GM12801 (cell line): ENCODE measurements around the gene RFLNA.

ENCODE experiments used
- TF ChIP-seq, protein P1 (sequence below): IDR thresholded peaks from one replicate; pipeline ENCODE4 v1.5.1; 2011; ENCODE audit warnings: control low read depth; ENCODE audit not compliant: insufficient read length; ENCODE audit errors: extremely low read depth

Gene RFLNA

DNA sequence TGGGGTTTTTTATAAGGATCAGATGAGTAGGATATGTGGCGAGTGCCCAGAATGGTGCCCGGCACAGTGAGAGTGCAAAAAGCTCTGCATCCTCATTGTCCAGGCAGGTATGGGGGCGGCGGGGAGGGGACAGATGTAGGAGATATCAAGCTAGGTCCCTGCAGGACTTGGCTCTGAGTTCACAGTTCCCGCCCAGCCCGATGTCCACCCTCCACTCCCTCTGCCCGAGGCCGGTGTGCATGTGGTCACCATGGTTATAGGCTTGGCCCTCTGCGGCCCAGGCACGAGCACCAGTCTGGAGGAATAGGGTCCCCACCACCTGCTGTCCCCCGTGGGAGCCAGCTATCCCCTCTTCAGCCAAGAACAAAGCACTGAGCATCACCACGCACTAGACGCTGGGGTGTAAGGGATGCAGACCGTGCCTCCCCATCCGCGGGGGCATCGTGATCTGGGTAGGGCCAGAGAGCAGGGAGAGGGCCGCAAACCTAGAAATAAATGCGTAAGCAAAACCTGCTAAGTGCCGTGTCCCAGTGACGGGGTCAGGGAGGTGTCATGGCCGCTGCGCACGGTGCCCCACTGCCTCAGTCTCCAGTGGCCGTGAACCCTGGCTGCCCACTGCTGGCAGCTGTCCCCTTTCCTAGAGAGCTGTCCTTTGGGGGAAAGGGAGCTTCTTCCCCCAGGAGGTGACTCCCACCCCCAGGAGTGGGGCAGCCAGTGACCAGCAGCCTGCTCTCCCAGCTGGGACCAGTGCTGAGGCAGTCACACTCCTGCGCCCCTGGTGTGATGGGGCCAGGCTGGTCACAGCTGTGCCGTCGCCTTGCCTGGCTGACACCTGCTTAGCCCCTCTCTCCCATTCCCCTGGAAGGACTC lies 12.0 kb downstream of the RFLNA start:
- TF ChIP-seq, protein P1, sequence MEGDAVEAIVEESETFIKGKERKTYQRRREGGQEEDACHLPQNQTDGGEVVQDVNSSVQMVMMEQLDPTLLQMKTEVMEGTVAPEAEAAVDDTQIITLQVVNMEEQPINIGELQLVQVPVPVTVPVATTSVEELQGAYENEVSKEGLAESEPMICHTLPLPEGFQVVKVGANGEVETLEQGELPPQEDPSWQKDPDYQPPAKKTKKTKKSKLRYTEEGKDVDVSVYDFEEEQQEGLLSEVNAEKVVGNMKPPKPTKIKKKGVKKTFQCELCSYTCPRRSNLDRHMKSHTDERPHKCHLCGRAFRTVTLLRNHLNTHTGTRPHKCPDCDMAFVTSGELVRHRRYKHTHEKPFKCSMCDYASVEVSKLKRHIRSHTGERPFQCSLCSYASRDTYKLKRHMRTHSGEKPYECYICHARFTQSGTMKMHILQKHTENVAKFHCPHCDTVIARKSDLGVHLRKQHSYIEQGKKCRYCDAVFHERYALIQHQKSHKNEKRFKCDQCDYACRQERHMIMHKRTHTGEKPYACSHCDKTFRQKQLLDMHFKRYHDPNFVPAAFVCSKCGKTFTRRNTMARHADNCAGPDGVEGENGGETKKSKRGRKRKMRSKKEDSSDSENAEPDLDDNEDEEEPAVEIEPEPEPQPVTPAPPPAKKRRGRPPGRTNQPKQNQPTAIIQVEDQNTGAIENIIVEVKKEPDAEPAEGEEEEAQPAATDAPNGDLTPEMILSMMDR, result no peak

DNA sequence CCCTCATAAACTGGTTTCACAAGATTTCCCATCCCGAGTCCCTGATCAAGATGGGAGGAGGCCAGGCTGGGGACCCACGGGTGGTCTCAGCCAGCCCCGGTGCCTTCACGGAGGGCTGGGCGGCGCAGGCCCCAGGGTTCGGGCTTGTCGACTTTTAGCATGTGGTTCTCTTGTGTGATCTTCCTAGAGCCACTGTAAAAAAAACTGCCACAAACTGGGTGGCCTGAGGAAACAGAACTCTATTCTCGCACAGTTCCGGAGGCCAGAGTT lies 12.6 kb downstream of the RFLNA start:
- TF ChIP-seq, protein P1, result no peak

DNA sequence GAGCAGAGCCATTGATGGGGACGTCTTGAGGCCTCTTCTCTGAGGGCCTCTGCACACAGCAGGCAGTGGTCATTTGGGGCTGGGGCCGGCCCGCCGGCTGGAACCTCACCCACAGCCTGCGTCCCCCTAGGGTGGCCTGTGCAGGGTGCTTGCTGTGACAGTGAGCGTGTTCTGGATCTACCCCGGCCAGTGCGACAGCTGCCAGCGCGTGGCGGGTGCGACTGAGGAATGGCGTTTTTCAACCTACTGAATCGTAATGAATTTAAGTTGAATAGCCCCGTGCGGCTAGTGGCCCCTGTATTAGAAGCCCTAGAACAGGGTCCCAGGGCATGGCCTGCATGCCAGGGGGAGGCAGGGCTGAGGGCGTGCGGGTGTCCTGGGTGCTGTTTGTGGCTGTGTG lies 13.8 kb downstream of the RFLNA start:
- TF ChIP-seq, protein P1, result no peak

DNA sequence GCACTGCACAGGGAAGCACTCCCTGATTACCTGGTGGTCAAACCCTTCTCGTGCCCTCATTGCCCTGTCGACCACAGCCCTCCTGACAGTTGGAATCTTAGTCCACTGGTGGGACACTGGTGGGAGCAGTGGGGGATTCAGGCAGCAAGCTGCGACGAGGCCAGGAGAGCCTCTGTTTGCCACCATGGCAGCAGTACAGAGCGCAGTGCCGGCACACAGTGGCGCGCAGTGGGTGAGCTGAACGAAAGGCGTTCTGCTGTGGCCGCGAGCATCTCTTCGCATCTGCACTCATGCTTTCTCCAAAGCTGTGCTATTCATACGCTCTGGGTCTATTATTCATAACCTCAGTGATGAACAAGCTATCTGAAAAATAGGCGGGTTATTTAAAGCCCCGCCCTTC lies 14.3 kb downstream of the RFLNA start:
- TF ChIP-seq, protein P1, result no peak

DNA sequence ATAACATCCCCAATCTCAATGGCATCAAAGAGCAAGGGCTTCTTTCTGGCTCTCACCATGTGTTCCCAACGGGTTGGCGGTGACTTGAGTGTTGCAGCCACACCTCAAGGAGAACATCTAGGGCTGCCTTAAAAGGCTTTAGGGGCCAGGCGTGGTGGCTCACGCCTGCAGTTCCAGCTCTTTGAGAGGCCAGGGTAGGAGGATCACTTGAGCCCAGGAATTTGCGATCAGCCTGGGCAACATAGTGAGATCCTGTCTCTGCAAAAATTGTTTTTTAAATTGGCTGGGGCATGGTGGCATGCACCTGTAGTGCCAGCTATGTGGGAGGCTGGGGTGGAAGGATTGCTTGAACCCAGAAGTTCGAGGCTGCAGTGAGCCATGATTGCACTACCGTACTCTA lies 14.9 kb downstream of the RFLNA start:
- TF ChIP-seq, protein P1, result no peak

DNA sequence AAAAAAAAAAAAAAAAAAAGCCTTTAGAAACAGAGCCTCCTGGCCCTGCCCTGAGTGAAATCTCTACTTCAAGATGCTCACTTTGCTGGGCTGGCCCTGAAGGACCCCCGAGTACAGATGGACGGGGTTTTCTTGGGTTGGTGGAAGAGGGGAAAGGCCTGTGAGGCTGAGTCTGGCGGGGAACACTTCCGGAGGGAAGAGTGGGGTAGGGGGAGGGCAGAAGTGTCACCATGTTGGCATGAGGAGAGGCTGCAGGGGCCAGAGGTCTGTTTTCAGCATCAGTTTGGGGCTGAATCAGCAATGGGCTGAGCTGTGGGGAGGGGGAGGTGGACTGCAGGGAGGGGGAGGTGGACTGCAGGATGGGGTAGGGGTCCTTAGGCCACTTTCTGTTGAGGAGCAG lies 15.3 kb downstream of the RFLNA start:
- TF ChIP-seq, protein P1, result no peak

DNA sequence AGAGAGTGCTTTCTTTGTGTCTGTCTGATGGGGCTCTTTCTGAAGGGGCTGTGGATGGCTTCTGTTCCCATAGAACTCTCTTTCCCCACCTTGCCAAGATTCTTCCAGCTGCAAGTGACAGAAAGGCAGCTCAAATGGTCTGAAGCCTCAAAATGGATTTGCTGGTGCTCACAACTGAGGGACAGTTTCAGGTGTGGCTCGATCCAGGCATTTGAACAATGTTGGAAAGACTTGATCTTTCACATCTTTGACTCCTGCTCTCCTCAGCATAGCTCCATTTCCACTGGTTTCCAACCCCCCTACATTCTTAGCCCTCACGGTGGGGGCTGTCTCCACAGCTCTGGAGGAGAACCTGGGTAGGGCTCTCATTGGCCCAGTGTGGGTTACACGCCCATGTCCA lies 15.9 kb downstream of the RFLNA start:
- TF ChIP-seq, protein P1, result no peak
